DLD1 (cell line): ENCODE results near the gene LAMC2.

Experiments
- in situ Hi-C: cut with HindIII; loops from 2 replicates; pipeline ENCODE4 v1.10.0; 2017; ENCODE audit warnings: low sequenced_read_pairs

LAMC2 gene

DNA sequence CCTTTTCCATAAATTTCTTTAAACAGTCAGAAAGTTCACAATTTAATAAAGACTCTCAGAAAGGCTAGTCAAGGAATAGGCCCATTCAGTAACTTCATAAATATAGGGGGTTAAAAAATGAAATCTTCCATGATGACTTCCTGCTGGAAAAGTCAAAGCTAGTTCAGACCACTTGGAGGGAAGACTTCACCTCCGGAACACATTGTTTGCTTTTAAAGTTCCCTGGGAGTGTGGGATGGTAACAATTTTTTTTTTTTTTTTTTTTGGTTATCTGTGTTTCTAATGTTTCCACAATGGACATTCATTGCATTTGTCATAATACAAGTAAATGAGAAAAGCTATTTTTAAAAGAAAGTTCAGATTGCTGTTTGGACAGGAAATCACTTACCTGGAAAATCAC is 18.4 kb upstream of the LAMC2 start:
- in situ Hi-C loops = no loop called here

DNA sequence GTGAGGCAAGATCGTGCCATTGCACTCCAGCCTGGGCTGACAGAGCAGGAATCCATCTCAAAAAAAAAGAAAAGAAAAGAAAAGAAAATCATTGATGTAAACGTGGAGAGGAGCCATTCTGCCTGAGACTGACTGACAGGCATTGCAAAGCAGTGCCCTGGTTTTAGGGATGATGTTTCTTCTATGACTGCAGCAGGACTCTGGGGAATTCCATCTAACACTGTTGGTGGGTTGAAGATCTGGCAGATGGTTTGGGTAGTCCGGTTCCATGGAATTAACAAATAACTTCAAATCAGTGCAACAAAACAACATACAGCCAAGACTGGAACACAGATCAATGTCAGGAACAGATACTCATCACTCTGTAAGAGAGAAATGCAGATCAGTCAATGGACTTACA is 17.8 kb upstream of the LAMC2 start:
- in situ Hi-C loops = no loop called here

DNA sequence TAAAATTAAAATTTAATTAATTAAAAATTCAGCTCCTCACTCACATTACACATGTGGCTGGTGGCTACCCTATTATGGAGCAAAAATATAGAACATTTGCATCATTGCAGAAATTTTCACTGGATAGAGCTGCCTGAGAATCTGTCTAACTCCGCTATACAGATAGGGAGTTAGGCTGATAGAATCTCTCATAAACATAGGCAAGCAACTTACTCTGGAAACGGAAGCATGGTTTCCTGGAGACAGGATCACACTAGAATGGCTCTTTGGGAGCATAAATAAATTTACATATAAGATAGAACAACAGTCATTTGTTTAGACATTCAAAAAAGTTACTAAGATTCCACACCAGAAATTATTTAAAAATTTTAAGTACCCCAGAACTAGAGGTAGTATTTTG is 12.2 kb upstream of the LAMC2 start:
- in situ Hi-C loops = no loop called here

DNA sequence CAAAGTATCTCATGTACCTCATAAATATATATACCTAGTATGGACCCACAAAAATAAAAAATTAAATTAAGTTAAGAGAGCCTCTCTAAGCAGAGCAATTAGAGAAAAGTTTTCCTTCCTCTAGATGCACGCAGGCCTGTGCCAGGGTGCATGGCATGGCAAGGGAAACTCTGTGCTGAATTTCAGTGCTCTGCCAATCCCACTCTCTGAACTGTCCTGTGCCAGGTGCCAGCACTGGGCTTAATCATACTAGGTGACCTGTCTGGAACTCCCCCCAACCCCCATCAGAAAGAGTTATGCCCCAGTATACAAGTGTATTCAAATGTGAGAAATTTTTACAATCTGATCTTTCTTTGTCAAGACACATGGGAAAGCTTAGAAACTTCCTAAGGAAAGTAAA is 10.4 kb upstream of the LAMC2 start:
- in situ Hi-C loops = no loop called here

DNA sequence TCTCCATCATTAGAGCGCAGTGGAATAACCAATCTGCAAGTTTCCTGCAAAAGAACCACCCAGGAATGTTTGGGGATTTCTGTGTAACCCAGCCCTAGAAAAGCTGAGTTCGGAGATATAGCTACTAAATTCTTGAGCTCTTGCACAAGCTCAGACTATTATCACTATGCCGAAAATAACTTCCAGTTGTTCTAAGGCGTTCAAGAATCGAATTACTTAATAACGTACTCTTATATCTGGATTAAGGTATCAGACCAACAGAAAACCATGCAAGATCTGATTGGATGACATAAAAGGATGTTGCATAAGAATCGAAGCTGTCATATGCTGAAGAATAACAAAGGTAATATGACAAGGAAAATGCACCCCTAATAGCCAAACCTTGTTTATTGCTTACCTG is 7.5 kb upstream of the LAMC2 start:
- in situ Hi-C loops = no loop called here

DNA sequence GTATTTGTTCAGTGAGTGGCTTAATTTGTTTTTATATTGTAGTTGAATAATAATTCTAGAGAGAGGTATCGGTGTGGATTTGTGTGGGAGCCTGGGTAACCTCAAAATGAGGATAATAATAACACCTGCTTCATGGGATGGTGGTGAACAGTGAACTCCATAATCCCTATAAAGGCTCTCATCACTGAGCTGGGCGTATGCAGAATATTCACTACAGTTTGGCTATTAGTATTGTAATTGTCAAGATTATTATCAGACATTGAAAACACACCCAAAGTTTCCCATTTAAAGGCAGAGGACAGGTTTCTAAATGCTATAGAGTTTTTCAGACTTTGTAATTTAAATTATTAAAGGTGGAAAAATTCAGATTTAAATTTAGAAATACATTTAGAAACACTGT is 7.0 kb upstream of the LAMC2 start:
- in situ Hi-C loops = no loop called here

DNA sequence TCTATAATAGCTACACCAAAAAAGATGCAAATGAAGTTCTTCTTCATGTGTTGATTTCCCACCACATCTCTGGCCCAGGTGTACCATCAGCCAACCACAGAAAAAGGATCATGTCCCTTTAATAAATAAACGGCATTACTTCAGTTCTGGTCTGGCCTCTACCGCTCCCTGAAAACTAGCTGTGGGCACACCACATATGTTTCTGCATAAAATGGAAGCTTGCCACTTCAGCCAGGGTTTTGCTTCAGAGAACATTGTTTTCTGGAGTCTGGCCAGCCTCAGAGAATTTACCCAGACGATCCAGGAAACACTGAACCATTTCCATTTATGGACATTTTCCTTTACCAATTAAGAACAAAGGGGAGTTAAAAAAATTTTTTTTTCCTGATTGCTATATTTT is 5.8 kb upstream of the LAMC2 start:
- in situ Hi-C loops = no loop called here

DNA sequence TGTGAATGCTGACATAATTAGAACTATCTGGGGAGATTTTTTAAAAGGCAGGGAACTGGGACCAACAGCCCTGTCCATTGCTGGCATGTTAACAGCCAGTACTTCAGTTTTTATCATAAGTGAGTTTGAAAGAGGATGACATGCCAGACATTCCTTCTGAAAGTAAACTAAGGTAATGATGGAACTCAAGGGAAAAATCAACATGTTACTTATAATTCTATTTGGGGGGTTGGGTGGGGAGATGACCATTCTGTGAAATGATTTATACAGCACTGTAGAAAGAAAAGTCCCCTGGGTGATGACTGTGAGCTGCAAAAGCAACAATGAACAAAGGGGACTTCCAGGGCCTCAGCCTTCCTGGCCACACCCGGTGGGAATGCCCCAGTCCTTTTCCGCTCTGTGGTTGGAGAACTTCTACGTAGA is 5.4 kb upstream of the LAMC2 start:
- in situ Hi-C loops = no loop called here

DNA sequence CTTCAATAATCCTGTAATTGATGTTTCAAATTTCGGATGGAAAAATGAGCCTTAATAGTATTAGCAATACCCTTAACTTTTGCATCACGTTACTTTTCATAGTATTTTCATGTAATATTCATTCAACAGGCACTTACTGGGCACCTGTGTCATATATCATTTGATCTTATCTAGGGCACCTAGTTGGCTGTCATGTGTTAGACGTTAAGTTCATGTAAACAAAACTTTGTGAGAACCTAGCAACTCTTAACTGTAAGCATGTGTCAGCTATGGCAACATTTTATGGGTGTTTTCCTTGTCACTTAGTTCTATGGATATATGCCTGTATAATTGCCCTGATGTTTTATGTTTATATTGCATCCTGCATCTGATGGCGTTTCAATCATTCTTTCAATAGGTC is 777 bp downstream of the LAMC2 start:
- in situ Hi-C loops = no loop called here

DNA sequence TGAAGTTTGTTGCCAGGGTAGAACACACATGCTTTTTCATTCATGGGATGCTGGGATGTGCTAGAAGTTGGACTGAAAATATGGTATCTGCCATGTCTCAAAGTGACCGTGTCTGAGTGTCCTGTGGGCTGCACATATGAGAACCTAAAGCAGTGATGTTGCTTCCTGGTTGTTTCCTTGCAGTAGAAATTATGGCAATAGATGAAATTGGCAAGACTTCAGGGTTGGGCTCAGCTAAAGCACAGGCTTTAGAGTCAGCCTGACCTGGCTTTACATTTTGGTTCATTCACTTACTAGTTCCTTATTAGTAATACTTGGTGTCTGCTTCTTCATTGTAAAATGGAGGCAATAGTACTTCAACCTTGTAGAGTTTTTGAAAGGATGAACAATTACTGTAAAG is 2.2 kb downstream of the LAMC2 start:
- in situ Hi-C loops = no loop called here

DNA sequence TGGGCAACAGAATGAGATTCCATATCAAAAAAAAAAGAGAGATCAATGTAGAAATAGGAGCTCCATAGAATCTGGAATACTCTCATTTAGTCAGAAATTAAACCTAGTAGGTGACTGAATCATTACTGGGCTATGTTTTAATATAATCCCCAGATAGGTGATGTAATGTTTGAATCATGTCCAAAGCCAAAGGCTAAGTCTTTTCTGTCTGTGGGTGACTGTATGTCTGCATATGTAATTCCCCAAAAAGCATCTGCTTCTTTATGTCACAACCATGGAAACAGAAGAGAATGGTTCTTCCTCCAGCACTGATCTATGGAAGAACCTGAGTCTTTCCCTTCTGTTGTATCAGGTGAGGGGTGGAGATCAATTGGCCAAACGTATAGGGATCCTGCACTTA is 5.8 kb downstream of the LAMC2 start:
- in situ Hi-C loops = no loop called here

DNA sequence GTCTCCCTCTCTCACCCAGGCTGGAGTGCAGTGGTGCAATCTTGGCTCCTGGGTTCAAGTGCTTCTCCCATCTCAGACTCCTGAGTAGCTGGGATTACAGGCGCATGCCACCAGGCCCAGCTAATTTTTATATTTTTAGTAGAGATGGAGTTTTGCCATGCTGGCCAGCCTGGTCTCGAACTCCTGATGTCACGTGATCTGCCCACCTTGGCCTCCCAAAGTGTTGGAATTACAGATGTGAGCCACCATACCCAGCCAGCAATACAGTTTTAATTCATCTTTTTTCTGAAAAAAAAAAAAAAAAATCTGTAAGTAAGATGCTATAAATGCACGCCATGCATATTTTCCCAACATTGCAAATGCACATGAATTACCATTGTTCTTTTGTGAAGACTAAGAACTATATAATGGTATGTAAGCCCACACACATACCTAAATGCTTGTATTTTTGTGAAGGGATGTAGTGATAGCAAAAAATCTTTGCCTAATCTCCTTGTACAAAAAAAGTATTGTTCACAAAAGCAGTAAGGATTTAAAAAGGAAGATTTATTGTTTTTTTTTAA is 8.0 kb downstream of the LAMC2 start:
- in situ Hi-C loops = no loop called here

DNA sequence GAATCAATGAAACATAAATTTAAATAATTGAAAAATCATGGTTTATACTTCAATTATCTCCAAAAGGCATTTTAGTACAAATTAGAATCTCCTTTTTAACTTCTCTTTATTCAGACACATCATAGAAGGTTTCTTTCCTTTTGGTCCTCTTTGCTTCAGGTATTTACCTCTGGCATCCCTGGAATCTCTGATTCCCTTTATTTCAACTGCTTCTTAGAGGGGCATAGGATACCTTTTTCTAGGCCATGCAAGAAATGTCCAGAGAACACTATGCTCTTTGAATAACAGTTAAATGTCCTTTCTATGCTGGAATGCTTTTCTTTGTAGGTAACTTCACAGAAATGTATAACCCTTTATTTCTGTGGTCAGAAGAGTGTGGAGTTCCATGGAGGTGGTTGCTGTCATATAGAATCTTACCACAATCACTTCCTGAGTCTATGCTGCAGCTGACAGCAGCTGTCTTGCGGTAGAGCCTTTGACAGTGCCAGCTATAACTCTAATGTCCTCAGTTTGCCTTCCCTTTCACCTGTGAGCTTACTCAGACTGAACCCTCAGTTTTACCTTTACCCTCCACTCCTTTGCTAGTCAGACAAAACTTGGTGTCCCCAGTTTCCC is 8.6 kb downstream of the LAMC2 start:
- in situ Hi-C loops = no loop called here

DNA sequence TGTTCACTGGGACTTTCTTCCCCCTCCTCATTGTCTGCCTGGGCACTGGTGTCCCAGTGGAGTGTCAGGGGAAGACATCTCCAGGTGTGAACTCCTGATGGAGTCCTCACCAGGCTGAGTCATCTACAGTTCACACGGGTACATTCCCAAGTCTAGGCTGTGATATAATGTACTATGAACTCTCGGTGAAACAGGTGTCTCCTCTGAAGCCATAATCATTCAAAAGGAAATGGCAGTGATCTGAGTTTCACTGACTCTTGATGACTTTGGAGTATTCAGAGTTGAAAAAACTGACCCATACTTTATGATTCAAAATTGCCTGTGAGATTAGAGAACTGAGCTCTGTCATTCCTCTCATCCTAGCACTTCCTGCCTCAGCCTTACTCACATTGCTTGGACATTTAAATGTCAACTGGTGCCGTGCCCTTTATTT is 9.1 kb downstream of the LAMC2 start:
- in situ Hi-C loops = no loop called here

DNA sequence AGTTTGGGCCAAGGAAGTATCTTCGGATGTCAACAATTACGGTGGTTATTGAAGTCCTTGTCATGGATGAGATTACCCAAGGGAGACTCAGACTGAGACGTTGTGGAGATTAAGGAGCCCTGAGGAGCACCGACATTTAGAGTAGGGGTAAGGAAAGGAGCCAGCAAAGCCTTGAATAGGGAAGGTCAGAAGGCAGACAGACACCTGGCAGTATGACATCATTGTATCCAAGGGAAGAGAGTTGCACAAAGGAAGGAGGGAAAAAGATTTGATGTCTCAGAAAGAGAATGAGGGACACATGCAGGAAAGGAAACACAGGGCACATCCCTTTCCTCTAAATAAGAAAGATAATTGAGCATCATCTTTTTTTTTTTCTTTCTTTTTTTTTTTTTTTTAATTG is 11.7 kb downstream of the LAMC2 start:
- in situ Hi-C loops = no loop called here

DNA sequence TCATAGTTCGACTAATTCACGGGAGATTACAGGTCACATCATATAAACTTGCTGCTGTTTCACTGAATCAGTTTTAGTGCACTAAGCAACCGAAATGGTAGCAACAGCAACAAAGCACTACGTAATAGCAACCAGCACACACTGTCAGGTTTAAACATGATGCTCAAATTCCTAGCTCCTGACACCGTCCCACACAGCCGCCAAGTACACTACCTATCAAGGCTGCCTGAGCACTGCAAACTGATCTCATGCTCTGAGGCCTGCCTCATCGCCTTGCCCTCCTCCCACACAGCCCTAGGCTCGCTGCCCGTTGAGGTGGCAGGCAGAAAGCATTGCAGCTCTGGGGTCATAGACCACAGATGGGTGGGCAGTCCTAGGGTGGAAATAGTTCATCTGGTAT is 12.4 kb downstream of the LAMC2 start:
- in situ Hi-C loops = no loop called here

DNA sequence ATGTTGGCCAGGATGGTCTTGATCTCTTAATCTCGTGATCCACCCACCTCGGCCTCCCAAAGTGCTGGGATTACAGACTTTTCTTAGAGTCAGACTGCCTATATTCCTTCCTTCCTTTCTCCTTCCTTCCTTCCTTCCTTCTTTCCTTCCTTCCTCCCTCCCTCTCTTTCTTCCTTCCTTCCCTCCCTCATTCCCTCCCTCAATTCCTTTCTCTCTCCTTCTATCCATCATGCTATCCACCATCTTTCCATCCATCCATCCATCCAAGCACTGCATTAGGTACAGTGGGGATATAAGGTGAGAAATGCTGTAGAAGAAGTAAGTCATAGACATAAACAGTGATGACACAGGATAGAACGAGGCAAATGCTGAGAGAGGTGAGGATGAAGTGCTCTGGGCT is 13.2 kb downstream of the LAMC2 start:
- in situ Hi-C loops = no loop called here

DNA sequence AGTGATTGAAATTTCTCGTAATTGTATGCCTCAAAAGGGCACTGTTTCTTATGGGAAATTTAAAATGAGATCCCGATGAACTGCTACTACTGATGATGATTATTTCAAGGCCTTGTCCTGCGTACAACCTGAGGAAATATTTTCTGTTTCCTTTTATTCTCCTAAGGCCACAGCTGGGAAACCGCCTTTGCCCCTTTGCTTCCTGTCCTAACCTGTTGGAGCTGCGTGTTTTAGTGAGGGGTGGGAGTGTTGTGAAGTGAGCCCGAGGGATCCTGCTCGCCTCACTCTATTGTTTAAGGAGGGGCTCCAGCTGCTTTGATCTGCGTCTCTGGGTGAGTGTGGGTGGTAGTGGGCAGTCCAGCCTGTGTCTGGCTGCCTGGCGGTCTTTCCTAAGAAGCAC is 14.4 kb downstream of the LAMC2 start:
- in situ Hi-C loops = no loop called here

DNA sequence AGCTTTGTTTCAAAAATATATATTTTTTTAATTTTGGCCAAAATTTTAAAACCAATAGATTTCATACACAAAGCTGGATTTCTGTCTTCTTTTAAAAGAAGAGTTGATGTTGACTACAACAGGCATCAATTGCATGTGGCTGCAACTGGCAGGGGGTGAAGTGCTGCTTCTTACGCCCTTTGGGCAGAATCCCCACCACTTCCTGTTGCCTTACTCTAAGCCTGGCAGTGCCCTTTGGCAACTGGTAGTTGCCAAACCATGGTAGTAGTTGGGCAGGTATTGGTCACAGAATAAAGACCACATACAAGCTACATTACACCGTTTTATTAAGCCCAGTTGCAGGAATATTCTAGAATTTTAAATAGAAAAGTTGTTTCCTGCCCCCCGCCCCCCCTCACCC is 17.0 kb downstream of the LAMC2 start:
- in situ Hi-C loops = no loop called here

DNA sequence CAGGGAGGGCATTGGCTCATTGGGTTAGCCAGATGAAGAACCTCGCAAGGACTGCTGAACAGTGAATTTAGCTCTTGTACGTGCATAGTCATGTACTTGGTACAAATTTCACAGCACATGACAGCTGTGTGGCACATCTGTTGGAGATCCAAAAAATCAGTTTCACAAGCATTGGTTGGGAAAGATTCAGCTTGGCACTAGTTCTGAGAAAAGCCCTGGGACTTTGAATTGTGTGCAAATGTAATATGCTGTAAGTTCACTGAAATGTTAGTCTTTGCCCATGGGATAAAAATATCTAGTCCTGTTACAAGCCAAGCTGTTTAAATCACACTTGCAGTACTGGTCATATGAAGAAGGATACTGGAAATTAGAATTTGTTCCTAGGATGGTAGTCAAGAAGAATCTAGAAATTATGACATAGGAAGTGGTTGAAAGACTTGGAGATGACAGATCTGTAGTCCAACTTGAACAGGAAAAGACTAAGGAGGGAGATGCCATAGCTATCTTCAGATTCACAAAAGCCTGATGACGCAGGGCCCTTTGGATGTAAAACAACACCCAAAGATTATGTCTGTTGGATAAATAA is 19.2 kb downstream of the LAMC2 start:
- in situ Hi-C loops = no loop called here

DNA sequence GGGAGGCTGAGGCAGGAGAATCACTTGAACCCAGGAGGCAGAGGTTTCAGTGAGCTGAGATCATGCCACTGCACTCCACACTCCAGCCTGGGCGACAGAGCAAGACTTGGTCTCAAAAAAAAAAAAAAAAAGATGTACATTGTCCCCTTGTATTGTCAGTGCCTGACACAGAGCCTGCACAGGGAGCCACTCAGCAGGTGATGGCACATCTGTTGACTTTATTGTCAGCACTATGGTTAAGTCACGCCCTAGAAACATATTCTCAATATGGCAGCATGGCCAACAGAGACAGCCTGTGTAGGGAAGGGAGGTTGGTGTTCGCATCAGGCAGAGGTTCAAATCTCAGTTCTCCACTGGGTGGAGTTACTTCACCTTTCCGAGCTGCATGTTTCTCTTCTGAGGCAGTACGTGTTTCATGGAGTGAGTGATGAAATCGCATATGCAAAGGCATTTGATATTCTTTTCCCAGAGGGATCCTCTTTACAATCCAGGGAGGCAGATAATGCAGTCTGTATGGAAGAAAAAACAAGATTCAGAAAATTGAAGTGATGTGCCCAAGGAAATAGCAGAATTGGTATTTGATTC is 20.6 kb downstream of the LAMC2 start:
- in situ Hi-C loops = no loop called here

DNA sequence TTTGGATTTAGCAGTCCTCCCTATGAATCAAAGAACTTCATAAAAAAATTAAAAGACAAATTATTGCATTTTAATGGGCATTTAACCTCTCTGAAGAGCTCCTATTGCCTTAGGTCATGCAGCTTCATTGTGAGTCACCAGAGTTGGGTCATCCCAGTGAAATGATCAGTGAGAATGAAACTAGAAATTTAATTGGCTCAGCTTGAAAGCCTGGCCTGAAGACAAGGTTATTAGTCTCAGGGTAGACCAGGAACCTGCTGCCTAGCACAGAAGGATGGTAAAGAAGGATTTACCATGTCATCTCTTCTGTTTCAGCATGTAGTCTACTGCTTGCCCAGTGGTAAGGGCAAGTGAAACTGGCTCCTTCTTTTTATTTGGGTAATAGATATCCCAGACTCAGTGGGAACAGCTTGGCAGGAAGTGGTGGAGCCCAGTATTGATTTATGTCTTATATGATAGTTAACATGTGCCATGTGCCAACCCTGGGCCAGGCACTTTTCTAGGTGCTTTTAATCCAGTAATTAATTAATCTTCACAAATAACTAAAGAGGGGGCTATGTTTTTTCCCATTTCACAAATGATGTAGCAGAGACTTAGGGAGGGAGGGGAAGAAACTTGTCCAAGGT is 23.6 kb downstream of the LAMC2 start:
- in situ Hi-C loops = no loop called here
